GM18907 (cell line): ENCODE results near the gene CPXM2.

Experiments used
- ATAC-seq: cut with Tn5 transposase; IDR thresholded peaks from one replicate; pipeline ENCODE4 v1.9.1; 2021; ENCODE audit warnings: mild to moderate bottlenecking, moderate library complexity; ENCODE audit not compliant: unreplicated experiment

The CPXM2 gene

DNA sequence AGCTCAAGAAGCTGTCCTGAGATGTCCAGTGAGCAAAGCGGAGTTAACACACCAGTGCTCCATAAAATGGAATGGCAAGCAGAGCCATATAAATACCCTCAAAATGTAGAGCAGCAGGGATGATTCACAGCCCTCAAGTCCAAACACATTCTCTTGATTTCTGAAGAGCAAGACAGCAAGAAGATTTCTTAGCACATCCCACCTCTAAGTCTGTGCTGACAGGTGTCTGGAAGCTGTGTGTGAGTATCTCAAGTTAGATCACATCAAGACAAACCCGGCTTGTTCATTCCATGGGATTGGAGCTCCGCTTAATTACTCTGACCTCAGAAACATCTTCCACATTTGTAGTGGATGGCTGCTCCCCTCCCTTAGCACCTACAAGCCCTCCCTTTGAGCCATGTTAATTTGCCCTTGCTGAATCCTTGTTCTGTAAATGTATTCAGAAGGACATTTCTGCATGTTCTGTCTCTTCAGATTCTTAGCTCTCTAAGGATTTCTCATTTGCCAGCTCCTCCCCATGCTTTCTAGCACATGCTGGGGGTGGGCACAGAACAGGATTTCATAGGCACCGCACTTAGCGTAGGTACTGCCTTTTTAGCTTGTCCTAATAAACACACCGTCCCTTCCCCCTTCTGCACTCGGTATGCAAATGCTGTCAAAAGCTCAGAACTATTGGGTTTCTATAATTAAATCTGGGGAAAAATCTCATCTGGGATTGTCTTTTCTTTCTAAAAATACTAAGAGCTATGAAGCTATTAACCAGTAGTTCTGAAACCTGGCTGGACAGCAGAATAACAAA lies 112.7 kb downstream of the CPXM2 start:
- ATAC-seq, result no peak

DNA sequence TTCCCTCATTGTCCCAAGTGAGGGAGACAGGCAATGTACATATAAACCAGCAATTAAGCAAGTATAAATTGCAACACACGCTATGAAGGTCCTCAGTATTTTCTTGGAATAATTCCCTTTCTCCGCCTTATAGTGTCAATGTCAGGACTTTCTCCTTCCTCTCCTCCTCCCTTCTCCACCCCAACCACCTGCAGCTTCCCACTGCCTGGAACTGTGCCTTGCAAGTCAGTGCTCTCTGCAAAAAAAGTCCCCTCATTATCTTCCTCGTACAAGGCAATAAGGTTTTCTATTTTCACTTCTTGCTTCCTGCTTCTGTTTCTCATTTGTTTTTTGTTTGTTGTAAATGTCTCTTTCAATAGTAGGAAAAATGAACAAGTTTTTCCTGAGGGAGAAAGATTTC lies 113.7 kb downstream of the CPXM2 start:
- ATAC-seq, result no peak

DNA sequence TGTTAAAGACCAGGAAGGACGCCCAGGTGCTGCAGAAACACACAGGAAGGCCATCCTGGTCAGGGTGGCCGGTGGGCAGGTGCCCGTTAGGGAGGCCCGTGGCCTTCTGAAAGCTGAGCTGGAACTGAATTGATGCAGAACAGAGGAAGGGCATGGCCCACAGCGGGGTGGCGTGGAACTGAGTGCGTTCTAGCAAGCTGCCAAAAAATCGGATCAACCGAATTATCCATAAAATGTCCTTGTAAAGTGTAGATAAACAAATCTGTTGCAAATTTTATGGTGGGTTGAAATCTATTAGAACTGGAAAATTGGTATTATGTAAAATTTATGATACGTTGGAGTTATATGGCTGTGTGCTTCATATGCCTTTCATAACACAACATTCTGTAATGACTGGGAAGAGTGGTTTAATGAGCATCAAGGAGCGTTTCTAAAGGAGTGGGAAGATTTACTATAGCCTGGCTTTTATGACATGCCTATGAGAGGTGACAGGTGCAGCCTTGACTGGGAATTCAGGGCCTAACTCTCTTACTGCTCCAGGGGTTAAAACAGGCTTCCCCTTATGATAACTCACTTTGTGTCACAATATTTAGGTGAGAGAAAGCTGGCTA lies 117.4 kb downstream of the CPXM2 start:
- no peak for ATAC-seq

DNA sequence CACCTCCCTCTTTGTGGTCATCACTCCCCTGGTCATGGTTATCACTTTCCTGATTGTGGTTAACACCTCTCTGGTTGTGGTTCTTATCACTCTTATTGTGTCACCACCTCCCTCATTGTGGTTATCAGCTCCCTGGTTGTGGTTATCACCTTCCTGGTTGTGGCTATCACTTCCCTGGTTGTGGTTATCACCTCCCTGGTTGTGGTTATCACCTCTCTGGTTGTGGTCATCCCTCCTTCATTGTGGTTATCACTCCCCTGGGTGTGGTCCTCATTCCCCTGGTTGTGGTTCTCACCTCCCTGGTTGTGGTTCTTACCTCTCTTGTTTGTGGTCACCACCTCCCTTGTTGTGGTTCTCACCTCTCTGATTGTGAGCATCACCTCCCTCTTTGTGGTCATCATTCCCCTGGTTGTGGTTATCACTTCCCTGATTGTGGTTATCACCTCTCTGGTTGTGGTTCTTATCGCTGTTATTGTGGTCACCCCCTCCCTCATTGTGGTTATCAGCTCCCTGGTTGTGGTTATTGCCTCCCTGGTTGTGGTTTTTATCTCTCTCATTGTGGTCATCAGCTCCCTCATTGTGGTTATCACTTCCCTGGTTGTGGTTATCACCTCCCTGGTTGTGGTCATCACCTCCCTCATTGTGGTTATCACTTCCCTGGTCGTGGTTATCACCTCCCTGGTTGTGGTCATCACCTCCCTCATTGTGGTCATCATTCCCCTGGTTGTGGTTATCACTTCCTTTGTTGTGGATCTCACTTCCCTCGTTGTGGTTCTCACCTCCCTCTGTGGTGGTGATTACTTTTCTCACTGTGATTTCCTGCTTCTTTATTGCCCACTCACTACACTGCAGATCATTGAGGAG lies 118.7 kb downstream of the CPXM2 start:
- no peak for ATAC-seq

DNA sequence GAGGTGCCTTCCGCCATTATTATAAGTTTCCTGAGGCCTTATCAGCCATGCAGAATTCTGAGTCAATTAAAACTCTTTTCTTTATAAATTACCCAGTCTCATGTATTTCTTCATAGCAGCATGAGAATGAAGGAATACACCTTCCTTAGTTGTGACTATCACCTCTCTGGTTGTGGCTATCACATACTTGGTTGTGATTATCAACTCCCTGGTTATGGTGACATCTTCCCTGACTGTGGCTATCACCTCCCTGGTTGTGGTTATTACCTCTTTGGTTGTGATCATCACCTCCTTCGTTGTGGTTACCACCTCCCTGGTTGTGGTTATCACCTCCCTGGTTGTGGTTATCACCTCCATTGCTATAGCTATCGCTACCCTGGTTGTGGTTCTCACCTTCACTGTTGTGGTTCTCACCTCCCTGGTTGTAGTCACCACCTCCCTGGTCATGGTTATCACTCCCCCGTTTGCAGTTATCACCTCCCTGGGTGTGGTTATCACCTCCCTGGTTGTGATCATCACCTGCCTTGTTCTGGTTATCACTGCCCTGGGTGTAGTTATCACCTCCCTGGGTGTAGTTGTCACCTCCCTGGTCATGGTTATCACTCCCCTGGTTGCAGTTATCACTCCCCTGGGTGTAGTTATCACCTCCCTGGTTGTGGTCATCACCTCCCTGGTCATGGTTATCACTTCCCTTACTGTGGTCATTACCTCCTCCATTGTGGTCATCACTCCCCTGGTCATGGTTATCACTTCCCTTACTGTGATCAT lies 119.5 kb downstream of the CPXM2 start:
- ATAC-seq, result no peak

DNA sequence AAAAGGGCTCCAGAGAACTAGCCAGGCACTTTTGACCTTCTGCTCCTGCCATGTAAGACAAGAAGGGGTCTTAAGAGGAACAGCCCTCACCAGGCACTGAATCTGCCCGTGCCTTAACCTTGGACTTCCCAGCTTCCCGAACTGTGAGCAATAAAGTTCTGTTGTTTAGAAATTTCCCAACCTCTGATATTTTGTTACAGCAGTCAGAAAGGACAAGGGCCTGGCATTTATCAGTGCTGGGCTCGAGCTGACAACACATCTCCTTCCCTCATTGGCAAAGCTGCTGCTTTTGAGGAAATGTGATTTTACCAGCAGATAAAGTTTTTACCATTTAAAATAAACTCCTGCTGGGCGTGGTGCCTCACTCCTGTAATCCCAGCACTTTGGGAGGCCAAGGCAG lies 122.0 kb downstream of the CPXM2 start:
- ATAC-seq, result no peak

DNA sequence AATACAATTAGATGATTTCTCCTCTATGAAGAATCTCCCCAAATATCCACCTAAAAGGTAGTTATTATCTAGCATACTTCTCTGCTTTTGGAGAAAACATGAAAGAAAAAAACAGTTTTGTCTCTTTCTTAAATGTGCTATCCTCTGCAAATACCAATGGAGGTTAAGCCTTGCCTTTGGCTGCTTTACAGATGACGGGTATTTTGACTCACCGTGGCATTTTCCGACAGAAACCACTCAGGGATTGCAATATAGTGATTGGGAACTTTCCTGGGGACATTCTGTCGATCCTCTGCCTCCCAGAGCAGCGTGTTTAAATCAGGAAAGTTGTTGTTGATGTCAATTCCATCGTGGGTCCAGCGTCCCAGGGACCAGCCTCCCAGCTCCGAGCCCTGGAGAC lies 124.8 kb downstream of the CPXM2 start:
- ATAC-seq, result no peak

DNA sequence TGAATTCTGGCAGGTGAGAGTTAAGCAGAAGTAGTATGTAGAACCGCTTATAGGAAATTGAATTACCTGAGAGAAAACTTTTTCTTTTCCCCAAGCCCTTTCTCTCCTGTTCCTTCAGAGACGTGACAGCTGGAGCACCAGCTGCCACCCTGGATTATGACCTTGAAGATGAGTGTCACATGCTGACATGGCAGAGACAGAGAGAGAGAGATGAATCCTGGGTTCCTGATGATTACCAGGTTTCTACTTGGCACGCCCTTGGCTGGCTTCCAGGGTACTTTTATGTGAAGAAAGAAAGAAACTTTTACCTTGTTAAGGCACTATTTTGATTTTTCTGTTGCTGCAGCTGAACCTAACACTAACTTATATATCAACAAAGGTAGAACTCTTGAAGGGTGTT lies 125.6 kb downstream of the CPXM2 start:
- ATAC-seq, result no peak

DNA sequence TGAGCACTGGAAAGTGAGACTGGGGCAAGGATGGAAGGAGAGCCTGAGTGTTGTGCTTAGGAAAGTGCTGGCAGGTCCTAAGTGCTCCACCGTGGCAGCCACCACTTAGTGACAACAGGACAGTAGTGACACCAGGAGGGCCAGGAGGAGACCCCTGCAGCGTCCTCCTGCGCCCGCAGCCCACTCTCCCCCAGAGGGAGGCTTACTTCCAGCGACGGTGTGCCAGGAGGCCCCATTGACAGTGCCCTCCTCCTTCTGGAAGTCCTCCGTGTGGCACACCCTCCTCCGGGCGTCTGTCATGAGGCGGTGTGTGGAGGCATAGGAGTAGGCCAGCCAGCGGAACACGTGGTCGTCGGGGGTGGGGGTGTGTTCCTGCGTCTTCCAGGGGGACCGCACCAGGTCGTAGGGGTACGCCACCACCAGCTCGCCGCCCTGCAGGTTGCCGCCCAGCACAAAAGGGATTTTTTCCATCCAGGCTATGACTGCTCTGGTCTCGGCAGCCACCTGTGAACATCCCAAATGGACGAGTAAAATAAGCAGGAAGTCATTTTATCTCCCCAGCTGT lies 129.9 kb downstream of the CPXM2 start:
- ATAC-seq, result no peak

DNA sequence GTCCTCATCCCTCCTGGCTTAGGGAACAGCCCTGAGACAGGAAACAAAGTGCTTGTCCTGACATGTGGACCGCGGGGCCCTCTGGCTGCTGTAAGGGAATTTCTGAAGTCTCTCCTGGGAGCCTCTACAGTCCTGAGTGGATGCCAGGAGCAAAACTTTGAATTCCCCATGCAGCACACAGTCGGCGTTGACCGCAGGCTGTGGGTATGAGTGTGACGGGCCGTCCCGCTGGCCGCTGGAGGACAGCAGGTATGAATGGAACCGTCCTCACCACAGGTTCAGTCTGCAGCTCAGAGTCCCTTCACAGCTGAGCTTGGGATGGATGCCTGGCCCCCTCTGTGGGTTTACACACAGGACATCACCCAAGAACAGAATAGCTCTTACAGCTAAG lies 130.6 kb downstream of the CPXM2 start:
- no peak for ATAC-seq

DNA sequence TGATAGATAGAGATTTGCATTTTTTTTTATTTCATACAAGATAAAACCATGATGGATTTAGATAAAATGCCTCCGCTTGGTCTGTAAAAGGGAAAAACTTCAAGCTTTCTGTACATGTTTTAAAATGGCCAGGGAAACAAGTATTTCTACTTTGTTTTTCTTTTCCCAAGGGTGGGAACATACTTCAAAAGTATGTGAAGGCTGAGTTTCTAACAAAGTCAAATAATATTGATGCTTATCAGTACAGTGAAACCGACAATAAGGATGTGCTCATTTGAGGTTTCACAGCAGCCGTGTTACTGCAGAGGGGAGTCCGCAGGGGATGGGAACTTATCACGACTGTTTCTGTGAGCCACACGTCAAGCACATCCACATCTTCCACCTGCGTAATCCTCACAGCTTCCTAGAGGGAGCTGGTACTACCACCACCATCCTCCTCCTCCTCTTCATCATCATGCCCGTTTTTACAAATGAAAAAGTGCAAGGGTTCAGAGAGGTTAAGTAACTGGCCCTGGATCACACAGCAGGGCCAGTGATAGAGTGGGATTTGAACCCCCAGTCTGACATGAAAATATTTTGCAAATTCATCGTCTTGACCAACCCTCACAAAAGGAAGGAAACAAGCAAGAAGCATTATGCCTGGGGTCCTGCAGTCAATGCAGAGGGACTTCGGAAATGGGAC lies 131.1 kb downstream of the CPXM2 start:
- no peak for ATAC-seq

DNA sequence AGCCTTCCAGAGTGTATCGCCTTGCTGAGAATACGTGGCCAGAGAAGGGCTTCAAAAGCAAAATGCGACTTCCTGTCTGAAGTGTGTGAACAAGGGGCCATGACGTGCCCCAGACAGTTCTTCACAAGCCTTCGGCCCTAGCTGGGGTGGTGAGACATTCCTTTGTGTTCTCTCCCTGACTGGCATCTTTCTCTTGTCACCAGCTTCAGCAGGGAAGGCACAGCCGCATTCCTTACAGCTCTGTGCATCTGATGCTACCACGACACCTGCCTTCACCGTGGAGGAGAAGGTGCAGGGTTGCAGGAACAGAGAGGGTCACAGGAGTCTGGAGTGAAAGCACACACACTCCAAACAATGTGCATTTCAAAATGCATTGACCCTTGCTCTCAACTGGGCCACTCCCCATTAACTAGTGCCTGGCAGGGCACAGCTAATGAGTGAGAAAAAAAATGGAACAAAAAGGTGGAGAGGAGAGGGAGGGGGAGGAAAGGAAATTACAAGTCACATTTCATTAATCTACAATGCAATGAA lies 132.0 kb downstream of the CPXM2 start:
- no peak for ATAC-seq

DNA sequence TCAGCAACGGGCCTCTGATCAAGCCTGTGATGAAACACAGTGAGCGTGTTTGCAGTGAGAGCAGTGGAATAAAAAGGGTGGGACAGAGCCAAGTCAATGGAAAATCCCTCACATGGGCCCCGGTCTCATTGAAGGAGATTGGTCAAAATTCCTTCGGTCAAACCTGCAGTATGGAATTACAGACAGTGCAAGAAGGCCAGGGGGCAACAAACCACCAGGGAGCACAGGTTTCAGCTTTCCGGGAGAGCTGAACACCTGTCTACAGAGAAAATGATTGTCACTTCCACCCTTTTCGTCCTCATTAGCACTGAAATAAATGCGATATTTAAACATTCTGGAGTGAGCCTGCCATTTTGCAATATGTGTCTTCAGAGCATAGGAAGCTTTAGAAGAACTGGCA lies 132.6 kb downstream of the CPXM2 start:
- ATAC-seq, result no peak

DNA sequence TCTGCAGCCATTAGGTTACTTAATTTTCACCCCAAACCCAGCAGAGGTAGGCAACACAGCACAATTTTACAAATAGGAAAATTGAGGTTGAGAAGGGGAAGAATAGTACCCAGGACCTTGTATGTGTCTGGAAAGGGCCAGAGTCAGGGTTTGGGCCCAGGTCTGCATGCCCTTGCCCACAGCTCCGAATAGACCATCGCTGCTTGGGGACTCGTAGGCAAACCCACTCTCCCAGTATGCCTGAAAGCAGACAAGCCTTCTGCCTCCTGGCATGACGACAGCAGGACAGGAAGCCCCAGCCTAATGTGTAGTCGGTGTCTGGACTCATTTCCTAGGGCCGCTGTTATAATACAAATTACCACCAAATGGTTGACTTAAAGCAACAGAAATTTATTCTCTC lies 133.8 kb downstream of the CPXM2 start:
- no peak for ATAC-seq

DNA sequence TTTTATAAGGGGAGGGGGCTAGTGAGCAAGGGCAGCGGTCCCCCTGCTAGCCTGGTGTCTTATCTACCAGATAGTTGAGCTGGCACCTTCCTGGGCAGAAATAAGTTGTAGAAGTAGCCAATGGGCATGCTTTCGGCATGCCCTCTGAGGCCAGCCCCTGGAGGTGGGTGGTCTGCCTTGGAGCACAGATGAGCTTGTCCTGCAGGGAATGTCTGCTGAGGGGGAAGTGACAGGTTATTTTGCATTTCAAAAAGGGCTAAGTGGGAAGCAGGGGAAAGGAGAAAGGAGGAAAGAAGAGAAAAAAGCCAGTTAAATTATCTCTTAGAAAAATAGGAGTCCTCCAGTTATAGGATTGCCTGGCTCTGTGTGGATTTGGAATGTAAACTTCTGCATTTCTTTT lies 136.5 kb downstream of the CPXM2 start:
- ATAC-seq, result no peak

DNA sequence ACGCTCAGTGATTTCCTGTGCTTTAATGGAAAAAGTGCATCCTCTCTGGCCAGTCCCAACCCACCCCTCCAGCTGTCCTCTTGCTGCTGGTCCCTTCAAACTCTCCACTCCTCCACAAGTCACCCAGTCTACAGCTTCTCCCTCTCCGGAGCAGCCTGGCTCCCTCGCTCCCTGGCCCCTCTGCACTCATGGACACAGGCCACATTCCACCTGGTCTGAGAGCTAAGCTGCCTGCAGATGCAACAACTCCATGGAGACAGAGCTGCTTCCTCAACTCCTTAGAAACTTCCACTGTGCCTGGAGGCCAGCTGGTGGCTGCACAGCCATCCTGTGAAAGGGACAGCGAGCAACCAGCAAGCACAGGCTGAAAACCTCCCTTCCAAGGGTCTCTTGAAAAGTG lies 137.5 kb downstream of the CPXM2 start:
- no peak for ATAC-seq

DNA sequence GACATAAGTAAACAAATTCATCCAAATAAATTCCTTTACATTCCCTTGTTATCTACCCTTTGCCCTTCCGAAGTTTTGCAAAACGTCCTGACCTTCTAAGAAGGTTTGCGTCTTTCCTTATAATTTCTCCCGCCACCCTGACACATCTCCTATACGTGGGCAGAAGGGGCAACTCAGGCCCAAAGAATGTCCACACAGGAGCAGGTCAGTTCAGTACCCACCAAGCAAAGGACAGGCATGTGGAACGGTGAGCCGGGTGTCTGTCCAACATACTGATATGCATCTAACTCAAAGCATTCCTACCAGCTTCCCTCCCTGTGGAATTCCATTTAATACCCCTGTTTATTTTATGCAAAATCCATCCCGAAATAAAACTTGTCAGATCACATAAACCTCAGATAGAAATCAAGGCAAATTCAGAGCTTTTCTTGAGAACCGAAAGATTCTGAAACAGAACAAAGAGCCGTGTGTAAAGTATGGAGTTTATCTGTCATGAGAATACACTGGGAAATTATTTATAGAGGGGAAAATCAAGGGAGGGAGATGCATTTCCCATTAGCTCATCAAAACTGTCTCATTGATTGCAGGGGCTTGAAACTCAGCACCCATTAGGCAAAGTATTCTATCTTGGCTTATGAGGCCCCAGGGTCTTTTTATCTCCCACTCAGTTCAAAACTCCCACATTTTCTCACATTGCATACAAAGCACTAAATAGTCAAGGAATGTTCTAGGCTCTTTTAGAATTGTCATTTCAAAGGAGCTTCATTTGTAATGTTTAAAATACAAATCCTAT lies 140.1 kb downstream of the CPXM2 start:
- no peak for ATAC-seq

DNA sequence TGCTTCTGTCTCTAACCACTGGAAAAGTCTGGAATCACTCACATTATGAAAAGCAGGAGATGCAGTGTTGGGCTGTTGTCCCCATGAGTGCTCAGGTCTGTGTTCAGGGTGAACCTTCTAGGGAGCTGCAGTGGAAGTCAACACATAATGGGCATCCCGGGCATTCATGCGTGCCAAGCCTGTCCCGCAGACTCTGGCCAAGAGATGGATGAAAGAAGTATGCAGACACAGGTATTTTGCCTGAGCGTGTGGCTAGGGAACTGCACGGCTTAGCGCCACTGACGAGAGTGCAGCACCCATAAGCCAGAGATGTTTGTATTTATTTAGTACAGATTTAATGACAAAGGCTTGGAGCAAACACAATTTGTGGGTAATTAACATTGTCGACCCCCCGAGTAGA lies 140.7 kb downstream of the CPXM2 start:
- ATAC-seq, result no peak

DNA sequence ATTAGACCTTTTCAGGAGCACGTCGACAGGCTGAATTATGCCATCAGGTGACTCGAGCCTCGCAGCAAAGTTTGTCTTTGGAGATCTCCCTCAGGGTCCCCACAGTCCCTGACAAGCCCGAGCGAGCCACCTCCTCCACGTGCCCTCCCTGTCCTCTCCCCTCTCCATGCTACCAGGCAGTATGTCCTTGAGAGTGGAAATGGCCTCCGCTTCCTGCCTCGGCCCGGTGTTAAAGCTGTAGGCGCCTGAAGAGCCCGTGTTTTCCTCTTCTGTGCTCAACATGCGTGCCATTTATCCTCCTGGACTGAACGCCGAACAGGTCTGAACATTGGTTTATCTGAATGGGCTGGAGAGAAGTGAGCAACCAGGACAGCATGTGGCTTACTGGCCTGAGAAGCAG lies 142.9 kb downstream of the CPXM2 start:
- no peak for ATAC-seq
